GM19463 (cell line): Measurements from ENCODE around the gene HASPIN.
A peak's percentile ranks its signal among the peaks of the same experiment; 100 is the strongest.
"Not testable (repeated sequence)": the region's sequence is repeated elsewhere in the genome, so short reads cannot be mapped to it uniquely, and the experiment has no call there.

Experiments
- ATAC-seq: cut with Tn5 transposase; IDR thresholded peaks from one replicate; pipeline ENCODE4 v1.9.1; 2021; ENCODE audit warnings: mild to moderate bottlenecking, moderate library complexity; ENCODE audit not compliant: unreplicated experiment

HASPIN gene

DNA sequence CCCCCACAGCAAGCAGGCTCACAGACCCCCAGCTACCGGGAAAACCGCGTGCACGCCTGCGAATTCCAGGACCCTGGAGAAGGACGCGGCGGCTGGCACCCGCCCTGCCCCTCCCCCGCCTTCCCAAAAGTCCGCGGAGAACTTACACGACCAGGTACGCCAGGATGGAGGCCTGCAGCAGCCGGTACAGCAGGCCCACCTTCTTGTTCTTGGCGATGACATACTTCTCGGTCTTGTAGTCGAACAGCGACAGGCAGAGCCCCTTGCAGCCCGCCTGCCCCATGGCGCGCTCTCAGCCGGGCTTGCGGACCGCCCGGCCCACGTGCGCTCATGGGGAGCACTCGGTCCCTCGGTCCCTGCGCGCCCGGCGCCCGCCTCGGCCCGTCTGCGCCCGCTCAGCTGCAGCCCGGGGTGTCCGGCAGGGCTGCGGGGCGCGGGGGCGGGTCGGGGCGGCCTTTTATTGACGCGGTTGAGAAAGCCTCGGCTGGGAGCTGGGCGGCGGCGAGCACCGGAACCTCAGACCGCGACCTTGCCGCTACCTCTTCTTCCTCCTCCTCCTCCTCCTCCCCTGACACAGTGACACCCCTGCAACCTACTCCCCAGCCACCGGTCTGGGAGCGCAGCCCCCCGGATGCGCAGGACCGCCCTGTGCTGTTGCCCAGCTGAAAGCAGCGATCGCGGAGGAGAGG lies 27.8 kb upstream of the HASPIN start, which contains the start of gene P2RX5:
Gene P2RX5, minus strand, starts transcription at position 433 of the 689 bp plus-strand sequence. Its CDS starts 150 bp downstream, at position 283.
- ATAC-seq, result no peak

DNA sequence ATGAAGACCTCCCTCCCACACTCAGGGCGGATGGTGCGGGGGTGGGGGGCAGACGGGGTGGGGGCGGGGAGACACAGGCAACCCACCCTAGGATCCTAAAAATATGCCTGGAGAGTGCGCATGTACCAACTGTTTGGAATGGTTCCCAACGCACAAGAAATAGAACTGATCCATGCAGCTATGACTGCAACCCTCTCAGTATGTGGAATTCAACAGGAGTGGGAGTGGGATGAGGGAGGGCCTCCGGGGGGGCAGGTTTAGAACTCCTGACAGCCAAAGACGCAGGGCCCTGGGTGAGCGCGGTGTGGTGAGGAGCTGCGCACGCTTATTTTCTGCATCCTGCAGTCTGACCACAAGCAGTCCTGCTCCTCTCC lies 26.6 kb upstream of the HASPIN start:
- ATAC-seq, result no peak

DNA sequence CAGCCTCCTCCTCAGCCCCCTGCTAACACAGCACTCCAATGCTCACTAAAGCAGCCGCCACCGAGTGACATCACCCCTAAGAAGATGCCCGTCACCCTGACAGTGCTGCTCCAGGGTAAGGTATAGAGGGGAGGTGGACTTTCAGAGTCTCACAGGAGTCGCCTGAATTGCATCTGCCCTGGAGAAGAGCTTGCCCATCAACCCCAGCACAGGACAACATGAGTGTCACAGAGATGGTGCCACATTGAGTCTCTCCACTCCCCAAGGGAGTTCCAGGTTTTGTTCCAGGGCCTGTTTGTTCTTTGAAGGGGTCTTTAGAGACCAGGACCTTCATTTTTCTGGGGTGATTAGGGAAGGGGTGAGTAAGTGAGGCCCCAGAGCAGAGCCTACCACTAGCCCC lies 25.6 kb upstream of the HASPIN start:
- ATAC-seq, result no peak

DNA sequence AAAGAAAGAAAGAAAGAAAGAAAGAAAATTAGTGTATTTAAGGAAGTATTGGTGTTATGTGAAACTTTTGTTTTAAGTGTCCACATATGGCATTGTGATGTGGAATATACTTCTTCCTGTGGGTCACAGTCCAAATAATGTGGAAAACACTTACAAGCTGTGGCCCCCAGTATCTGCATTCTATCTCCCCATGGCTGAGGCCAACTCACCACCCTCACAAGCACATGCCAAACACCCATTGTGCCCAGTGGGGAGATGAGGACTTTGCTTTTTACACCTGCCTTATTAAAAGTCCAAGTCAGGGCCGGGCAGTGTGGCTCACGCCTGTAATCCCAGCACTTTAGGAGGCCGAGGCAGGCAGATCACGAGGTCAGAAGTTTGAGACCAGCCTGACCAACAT lies 23.8 kb upstream of the HASPIN start:
- no peak for ATAC-seq

DNA sequence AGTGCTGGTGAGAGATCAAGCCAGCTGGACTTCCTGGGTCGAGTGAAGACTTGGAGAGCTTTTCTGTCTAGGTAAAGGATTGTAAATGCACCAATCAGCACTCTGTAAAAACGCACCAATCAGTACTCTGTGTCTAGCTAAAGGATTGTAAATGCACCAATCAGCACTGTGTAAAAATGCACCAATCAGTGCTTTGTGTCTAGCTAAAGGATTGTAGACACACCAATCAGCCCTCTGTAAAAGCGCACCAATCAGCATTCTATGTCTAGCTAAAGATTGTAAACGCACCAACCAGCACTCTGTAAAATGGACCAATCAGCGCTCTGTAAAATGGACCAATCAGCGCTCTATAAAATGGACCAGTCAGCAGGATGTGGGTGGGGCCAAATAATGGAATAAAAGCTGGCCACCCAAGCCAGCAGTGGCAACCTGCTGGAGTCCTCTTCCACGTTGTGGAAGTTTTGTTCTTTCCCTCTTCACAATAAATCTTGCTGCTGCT lies 21.6 kb upstream of the HASPIN start:
- not testable (repeated sequence) for ATAC-seq

DNA sequence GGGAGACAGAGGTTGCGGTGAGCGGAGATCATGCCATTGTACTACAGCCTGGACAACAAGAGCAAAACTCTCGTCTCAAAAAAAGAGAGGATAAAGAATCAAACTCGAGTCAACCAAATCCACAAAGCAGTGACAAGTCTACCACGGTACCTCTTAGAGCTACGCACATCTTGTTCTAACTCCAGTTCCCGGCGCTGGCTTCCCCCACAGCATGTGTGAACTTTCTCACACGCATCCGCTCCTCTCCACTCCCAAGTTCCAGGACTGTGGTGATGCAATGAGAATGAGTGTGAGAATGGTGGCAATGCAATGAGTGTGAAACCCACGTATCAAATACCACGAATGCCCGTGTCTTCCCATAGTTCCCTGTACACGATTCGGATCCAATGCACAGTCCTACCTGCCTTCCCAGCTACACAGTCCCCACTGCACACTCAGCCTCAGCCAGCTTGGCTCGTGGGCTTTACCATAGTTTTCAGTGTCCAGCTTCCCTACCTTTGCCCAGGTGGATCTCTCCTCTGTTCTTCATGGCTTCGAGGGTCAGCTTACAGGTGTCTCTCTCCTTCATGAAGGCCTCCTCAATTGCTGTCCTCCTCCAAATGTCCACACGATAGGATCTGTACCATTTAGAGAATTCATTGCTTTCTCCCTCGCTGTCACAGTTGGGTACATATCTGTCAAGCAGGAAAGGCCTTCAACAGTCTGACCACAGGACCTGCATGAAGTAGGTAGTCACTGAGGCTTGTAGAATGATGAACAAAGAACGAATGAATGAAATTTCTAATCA lies 18.6 kb upstream of the HASPIN start:
- ATAC-seq, result no peak

DNA sequence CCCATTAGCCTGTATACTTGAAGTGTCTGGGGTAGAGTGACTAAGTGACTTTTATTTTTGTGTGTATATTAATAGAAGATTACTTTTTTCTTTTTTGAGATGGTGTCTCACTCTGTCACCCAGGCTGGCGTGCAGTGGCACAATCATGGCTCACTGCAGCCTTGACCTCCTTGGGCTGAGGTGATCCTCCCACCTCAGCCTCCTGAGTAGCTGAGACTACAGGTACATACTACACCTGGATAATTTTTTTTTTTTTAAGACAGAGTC lies 18.1 kb upstream of the HASPIN start:
- ATAC-seq, result not testable (repeated sequence)

DNA sequence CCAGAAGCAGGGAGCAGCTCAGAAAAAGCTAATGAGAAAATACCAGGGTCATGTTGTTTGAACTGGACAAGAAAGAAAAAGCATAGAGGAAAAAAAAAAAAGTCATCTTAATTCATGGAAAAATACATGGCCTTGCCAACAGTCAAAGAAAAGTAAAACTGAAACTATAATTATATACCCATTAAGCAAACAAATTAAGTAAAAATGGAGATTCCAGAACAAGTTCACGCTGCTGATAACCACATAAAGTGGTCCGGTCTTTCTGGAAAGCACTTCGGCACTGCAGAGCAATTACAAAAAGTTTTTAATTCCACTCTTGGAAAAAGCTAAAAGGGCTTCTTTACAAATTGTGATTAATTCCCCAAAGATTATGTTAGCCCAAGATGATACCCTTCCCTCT lies 15.3 kb upstream of the HASPIN start:
- no peak for ATAC-seq

DNA sequence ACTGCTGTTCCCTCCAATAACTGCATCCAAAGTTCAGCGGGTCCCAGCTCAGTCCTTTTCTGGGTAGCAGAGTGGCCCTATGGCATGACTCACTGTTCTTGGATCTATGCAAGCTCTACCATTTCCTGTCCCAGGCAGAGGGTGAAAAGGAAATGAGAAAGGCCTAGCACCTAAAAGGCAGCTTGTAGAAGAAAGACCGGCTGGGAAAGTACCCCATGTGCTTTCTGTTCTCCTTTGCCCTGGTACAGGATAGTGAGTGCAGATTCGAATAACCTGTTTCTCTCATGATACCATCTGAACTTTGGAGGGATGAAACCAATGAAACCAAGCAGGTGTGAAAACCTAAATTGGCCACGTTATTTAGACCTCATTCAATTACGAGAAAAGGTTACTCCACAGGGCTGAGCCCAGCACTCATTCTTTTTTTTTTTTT lies 12.7 kb upstream of the HASPIN start:
- peak; percentile 92 for ATAC-seq

DNA sequence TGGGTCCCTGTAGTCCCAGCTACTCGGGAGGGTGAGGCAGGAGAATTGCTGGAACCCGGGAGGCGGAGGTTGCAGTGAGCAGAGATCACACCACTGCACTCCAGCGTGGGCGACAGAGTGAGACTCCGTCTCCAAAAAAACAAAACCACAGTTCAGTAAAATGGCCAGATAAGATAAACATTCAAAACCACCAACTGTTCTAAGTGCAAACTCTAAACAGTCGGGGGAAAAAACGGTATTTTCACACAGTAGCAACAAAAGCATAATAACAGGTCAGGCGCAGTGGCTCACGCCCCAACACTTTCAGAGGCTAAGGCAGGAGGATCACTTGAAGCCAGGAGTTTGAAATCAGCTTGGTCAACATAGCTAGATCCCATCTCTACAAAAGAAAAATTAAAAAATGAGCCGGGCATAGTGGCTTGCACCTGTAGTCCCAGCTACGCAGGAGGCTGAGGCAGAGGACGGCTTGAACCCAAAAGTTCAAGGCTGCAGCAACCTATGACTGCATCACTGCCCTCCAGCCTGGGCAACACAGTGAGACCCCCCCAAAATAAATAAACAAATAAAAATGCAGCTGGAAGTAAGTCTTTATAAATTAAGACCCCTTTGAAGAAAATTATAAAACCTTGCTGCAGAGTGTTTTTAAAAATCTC lies 10.8 kb upstream of the HASPIN start:
- no peak for ATAC-seq

DNA sequence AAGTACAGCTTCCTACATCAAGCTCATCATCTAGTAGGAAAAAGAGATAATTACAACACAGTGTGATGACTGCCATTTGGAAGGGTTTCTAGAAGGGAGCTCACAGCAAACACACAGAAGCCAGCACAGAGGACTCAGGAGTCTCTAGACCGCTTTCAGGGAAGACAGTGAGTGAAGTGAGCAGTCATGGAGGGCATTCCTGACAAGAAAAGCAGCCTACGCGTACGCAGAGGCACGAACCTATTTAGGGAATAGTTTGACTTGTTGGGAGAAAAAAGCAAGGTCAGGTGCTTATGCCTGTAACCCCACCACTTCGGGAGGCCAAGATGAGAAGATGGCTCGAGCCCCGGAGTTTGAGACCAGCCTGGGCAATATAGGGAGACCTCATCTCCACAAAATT lies 8.4 kb upstream of the HASPIN start:
- no peak for ATAC-seq

DNA sequence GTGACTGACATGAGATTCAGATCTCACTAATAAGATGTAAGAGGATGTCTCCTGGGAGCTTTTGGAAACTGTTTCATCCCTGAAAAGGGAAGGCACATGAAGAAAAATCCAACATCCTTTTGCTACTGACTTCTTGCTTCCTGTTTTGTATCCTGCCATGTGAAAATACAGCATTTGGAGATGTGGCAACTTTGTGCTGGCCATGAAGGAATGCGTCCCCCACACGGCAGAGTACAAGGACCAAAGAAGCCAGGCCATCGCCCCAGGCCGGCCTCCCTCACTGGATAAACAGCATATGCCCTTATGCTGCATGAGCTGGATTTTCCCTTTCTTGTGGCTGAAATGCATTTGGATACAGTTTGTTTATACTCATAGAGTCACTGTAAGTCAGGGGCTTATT lies 5.5 kb upstream of the HASPIN start:
- ATAC-seq, result no peak

DNA sequence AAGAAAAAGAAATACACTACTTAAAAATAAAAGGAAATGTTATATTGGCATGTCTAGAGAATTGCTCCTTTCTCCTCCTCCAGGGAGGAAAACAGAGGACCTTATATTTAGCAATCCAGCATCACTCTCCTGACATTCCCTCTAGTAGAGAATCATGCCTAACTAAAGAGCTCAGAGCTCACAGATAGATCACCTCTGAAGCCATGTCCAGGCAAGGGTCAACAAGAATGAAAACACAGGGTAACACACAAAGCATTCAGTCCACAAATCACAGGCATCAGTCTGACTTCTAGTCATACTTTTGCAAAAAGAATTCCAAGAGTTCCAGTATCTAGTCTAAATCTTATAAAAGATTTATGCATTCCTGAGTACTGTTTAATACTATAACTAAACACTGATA lies 4.4 kb upstream of the HASPIN start:
- no peak for ATAC-seq

DNA sequence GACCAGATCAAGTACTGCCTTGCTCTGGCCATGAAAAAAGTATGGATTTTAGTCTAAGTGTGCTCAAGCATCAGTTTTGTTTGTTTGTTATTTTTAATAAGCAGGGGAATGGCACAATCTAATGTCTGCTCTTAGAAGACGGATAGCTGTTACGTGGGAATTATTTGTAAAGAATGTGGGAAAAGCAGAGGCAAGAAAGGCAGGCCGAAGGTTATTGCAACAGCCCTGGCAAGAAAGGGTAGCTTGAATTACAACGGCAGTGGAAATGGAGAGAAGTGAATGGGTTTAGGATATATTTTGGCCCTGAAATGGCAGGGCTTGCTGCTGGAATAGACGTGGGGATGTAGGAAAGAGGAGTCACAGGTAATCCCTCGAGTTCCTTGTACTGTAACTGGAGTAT lies 987 bp upstream of the HASPIN start:
- ATAC-seq, result no peak

DNA sequence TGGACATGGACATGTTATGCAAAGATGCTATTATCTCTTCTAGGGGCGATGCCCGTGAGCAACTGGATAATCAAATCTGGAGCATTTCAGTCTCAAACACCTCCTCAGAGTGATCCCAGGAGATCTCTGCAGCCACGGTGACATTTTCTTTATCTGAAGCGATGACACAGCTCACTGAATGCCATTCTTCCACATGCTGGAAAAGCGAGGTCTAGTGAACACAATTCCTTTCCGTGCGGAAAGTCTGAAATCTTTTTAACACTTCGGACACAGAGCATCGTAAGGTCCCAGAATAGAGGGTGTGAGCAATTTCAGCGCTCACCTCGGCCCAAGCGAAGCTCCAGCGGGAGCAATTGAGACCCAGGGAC lies 531 bp upstream of the HASPIN start:
- ATAC-seq, result no peak

DNA sequence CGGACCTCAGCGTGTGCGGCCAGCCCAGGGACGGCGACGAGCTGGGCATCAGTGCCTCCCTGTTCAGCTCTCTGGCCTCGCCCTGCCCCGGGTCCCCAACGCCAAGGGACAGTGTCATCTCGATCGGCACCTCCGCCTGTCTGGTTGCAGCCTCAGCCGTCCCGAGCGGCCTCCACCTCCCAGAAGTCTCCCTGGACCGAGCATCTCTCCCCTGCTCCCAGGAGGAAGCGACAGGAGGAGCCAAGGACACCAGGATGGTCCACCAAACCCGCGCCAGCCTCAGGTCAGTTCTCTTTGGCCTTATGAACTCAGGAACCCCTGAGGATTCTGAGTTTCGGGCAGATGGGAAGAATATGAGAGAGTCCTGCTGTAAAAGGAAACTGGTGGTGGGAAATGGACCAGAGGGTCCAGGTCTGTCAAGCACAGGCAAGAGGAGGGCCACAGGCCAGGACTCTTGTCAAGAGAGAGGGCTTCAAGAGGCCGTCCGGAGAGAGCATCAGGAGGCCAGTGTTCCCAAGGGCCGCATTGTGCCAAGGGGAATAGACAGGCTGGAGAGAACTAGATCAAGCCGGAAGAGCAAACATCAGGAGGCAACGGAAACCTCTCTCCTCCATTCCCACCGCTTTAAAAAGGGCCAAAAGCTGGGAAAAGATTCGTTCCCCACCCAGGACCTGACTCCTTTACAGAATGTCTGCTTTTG lies 825 bp downstream of the HASPIN start:
- no peak for ATAC-seq

DNA sequence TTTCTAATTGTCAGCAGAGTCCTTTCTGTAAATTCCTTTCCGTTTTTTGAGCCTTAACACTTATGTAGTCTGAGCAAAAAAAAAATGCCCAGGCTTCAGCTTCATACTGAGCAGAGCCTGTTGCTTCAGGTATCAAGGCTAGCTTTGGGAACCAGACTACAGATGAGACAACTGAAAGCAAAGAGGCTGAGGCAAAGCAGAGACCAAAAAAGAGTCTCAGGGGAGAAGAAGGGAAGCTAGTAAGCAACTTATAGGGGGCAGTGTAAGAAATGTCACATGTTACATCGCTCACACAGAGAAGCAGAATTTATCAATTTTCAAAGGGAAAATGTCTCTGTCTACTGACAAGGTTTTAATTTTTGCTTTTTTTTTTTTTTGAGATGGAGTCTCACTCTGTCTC lies 3.3 kb downstream of the HASPIN start:
- no peak for ATAC-seq

DNA sequence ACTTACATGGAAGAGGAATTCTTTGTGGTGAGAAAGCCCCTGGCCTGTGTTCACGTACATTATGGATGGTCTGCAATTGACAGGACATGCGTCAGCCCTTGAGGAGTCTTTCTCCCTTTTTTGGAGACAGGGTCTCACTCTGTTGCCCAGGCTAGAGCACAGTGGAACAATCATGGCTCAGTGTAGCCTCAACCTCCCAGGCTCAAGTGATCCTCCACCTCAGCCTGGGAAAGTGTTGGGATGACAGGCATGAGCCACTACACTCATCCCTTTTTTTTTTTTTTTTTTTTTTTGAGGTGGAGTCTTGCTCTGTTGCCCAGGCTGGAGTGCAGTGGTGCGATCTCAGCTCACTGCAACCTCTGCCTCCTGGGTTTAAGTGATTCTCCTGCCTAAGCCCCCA lies 4.4 kb downstream of the HASPIN start:
- not testable (repeated sequence) for ATAC-seq

DNA sequence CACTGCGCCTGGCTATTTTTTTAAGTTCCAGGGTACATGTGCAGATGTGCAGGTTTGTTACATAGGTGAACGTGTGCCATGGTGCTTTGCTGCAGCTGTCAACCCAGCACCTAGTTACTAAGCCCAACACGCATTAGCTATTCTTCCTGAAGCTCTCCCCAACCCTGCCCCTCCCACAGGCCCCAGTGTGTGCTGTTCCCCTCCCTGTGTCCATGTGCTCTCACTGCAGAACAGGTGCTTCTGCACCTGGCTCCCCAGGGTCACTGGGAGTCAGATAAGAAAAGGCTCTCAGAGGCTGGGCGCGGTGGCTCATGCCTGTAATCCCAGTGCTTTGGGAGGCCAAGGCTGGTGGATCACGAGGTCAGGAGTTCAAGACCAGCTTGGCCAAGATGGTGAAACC lies 6.2 kb downstream of the HASPIN start:
- ATAC-seq, result no peak

DNA sequence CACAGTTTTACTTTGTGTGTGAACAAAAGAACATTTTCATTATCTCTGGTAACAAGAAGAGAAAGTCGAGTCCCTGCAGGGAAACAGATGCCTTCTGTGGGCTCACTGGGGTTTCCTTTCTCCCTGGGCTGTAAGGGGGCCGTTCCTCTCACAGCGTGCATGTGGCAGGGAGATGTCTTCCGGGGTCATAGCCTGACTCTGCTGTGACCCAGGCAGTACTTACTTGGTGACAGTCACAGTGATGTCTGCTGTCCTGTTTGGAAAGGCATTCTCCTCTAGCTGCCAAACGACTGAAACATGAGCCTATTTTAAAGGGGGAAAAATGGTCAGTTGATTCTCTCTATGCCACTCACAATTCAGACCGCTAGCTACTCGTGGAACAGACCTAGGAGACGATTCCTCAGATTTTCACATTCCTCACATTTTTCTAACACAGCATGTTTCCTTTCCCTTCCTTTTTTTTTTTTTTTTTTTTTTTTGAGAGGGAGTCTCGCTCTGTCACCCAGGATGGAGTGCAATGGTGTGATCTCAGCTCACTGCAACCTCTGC lies 7.3 kb downstream of the HASPIN start:
- no peak for ATAC-seq

DNA sequence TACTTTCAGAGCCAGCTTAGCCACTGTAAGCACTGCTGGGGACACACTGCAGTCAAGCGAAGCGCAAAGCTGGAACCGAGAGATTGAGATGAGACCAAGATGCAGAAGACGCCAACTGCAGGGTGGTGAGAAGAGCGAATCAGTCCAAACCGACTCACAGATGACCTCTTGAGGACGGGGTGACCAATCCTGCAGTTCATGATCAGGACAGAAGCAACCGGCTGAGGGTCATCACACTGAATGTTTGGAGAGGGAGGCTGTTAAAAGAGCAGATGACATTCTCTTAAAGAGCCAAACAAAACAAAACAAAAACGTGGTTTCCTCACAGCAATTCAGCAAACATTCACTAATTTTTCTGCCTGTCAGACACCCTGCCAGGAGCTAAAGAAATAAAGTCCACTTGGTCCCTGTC lies 8.5 kb downstream of the HASPIN start:
- peak; percentile 75 for ATAC-seq
